ENCODE results near the gene PDCD1.

Gene PDCD1

GRCh38 chr2:241869087-241869961, 10.6 kb upstream of the PDCD1 start, which contains the start of gene RTP5:
Gene RTP5, plus strand, starts transcription at chr2:241869729. Its CDS starts 28 bp downstream, at chr2:241869757.
- no peak for TF ChIP-seq CTCF (IDR thresholded peaks at IDR 0.05; ENCODE audit: control extremely low read depth, extremely low read depth, low read depth, missing control alignments)
- no peak for DNase-seq (ENCODE audit: extremely low spot score)
- ChIA-PET POLR2A (no interaction called here), CTCF (interaction anchor here (1.0 to 3.9 kb wide), 5 partner anchors 9 to 80 kb away, joined by 3 to 41 read pairs (median 3); no protein-coding TSS in a partner anchor)

GRCh38 chr2:241868661-241869081, 10.0 kb upstream of the PDCD1 start:
- TF ChIP-seq CTCF (IDR thresholded peaks at IDR 0.05; ENCODE audit: control extremely low read depth, extremely low read depth, low read depth, missing control alignments) = no peak
- DNase-seq (ENCODE audit: extremely low spot score) = no peak
- ChIA-PET POLR2A (no interaction called here), CTCF (interaction anchor here (0.9 to 3.9 kb wide), 7 partner anchors 9 to 167 kb away, joined by 3 to 41 read pairs (median 3); partner anchors contain the start of gene ING5)

- POLR2A ChIA-PET = interaction anchor here (0.6 to 1.1 kb wide), 3 partner anchors 13 to 166 kb away, joined by 3 to 4 read pairs (median 4); partner anchors contain the start of gene ING5
Measured at GRCh38 chr2:241867776-241868420, 9.2 kb upstream of the PDCD1 start.

GRCh38 chr2:241866790-241867645, 8.3 kb upstream of the PDCD1 start:
- no peak for TF ChIP-seq CTCF (IDR thresholded peaks at IDR 0.05; ENCODE audit: control extremely low read depth, extremely low read depth, low read depth, missing control alignments)
- ChIA-PET CTCF (interaction anchor here (0.7 to 3.9 kb wide), 6 partner anchors 8 to 63 kb away, joined by 3 to 41 read pairs (median 4); no protein-coding TSS in a partner anchor), POLR2A (interaction anchor here (0.6 to 1.1 kb wide), 3 partner anchors 53 to 165 kb away, joined by 3 to 4 read pairs (median 4); partner anchors contain the start of gene ING5)
- no peak for DNase-seq (ENCODE audit: extremely low spot score)

More at GRCh38 chr2:241867776-241868420, 9.2 kb upstream of the PDCD1 start:
- CTCF ChIA-PET = interaction anchor here (0.7 to 3.9 kb wide), 9 partner anchors 8 to 166 kb away, joined by 3 to 41 read pairs (median 3); partner anchors contain the start of gene ING5
- DNase-seq (ENCODE audit: extremely low spot score) = no peak
- TF ChIP-seq CTCF (IDR thresholded peaks at IDR 0.05; ENCODE audit: control extremely low read depth, extremely low read depth, low read depth, missing control alignments) = no peak

GRCh38 chr2:241865957-241866789, 7.5 kb upstream of the PDCD1 start:
- no peak for DNase-seq (ENCODE audit: extremely low spot score)
- ChIA-PET CTCF (interaction anchor here (1.3 to 3.9 kb wide), 2 partner anchors 9 to 12 kb away, joined by 5 to 41 read pairs; no protein-coding TSS in a partner anchor), POLR2A (interaction anchor here (1.0 to 1.1 kb wide), 2 partner anchors 53 to 164 kb away, joined by 3 to 4 read pairs; partner anchors contain the start of gene ING5)
- no peak for TF ChIP-seq CTCF (IDR thresholded peaks at IDR 0.05; ENCODE audit: control extremely low read depth, extremely low read depth, low read depth, missing control alignments)

Data from GM10248 (cell line).